GM18519 (cell line): ENCODE measurements around the gene CPNE2.
"Not testable (repeated sequence)": the region's sequence is repeated elsewhere in the genome, so short reads cannot be mapped to it uniquely, and the experiment has no call there.

Experiments
- ATAC-seq: cut with Tn5 transposase; IDR thresholded peaks from one replicate; pipeline ENCODE4 v1.9.1; 2021; ENCODE audit warnings: mild to moderate bottlenecking, moderate library complexity; ENCODE audit not compliant: unreplicated experiment, low FRiP score

Gene CPNE2

DNA sequence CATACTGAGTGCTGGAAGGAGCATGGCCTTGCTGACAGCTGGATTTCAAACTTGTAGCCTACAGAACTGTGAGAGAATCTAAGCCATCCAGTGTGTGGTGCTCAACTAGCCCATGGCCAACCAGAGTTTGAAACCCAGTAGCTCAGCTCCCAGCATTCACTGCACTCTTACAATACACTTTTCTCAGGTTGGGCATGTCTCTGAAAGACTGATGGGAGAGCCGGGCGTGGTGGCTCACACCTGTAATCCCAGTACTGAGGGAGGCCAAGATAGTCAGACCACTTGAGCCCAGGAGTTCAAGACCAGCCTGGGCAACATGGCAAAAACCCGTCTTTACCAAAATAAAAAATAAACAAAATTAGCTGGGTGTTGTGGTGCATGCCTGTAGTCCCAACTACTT, 3.8 kb downstream of the CPNE2 start:
- no peak for ATAC-seq

DNA sequence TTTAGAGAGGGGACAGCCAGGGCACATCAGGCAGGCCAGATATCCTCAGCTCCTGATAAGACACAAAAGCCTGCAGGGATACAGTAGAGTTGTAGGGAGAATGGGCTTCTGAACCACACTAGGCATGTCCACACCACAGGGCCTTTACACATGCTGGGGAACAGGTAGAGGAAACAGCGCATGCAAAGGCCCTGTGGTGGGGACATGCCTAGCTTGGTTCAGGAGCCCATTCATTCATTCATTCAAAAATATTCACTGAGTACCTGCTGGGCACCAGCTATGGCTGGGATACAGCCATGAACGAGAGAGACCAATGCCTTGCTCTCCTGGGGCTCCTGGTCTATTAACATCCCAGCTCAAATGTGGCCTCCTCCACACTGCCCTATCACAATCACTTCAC, 4.4 kb downstream of the CPNE2 start:
- ATAC-seq, result no peak

DNA sequence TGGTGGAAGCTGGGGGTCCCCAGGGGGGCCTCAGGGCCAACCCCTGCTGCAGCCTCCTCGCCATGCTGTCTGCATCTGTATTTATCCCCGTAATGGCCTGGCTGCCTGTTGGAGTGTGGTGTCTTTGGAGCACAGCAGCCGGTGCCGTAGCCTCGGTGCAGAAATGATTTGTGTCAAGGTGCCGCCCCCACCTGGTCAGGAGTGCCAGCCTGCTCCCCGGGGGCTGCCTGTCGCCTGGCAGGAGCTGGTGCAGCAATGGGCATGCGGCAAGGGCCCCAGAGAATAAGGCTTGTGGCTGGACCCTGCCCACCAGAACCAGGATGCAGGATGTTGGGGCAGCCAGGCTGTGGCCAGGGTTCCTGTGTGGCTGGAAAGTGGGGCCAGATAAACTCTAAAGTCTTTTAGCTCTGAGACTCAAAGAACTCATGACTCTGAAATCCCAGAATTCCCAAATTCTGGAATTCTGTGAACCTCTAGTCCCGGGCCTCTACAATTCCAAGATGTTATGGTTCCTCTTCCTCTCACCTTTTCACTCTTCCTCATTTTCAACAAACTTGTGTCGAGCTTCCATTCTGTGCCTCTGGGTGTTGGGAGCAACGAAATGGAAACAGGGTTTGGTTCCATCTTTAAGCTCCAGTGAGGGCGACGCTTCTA, 5.9 kb downstream of the CPNE2 start:
- no peak for ATAC-seq

DNA sequence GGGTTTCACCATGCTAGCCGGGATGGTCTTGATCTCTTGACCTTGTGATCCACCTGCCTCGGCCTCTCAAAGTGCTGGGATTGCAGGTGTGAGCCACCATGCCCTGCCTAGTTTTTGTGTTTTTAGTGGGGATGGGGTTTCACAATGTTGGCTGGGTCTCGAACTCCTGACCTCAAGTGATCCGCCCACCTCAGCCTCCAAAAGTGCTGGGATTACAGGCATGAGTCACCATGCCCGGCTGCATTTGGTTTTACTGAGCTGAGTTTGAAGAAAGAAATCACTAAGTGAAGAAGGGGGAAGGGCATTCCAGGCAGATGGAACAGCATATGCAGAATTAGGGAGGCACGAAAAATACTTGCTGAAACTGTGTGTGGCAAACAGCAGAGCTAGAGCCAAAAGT, 7.6 kb downstream of the CPNE2 start:
- ATAC-seq, result not testable (repeated sequence)

DNA sequence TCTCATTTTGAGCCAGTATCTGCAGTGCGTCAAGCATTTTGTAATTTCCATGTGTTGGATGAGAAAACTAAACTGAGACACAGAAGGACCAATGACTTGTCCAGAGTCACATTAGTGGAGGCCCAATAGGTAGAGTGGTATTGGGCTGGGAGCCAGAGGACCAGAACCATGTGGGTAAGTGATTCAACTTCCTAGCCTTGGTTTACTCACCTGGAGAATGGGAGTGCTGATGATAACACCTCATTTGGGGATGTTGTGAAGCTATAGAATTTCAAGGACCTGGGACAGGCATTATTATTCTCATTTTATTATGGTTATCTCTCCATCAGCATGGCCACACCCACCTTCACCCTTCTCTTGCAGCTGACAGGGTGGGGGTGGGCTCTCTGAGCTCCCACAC, 8.1 kb downstream of the CPNE2 start:
- no peak for ATAC-seq

DNA sequence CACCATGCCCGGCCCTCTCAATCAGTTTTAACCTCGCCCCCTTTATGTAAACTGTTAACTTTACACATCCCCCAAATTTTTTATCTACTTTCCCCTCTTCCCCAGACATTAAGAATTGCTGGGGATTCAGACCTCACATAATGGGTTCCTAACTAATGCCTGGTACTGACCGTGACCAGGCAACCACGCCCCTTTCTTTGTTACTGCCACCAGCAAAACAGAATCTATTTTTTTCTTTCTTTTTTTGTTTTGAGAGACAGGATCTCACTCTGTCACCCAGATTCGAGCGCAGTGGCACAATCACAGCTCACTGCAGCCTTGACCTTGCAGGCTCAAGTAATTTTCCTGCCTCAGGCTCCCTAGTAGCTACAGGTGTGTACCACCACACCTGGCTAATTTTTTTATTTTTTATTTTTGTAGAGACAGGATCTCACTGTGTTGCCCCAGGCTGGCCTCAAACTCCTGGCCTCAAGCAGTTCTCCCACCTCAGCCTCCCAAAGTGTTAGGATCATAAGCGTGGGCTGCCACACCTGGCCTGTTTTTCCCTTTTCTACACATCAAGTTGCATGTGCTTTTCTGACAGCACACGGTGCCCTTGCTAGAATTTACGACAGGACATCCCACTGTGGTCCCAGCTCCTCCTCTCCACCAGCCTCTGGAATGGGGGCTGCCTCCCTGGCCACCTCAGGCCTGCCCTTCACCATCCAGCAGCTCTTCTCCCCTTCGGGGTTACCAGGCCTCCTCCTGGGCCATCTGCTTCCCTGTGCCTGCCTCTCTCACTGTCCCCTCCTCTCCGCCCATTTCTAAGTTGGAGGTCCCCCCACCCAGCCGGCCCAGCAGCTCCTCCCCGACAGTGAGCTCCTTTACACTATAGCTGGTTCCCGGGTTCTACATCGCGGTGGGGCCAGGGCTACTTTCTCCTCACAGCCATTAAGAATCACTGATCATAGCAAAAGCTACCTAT, 10.8 kb downstream of the CPNE2 start:
- ATAC-seq, result no peak

DNA sequence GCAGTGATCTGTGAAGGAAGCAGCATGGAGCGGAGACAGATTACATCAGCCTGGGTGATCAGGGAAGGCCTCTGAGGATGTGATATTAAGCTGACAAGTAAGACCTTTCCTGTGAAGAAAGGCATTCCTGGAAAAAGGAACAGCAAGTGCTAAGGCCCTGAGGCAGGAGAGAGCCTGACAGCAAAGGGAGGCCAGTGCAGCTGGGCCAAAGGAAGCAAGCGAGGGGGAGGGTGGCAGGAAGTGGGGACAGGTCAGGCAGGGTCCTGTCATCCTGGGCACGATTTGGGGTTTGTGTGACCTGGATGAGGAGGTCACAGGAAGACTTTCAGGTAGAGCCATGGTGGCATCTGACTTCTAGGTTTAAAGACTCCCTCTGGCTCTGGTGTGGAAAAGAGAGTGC, 12.3 kb downstream of the CPNE2 start:
- ATAC-seq, result no peak

DNA sequence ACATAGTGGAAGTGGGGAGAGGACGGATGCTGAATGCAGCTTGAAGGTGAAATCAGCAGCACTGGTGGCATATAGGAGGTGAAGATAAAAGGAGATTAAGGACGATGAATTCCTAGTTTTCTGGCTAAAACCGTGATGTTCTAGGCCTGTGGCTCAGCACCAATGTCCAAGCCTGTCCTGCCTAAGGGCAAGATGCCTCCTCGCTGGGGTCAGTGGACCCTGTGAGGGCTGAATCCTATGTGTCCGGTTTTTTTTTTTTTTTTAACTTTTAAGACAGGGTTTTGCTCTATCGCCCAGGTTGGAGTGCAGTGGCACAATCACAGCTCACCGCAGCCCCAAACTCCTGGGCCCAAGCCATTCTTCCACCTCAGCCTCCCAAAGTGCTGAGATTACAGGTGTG, 12.8 kb downstream of the CPNE2 start:
- no peak for ATAC-seq

DNA sequence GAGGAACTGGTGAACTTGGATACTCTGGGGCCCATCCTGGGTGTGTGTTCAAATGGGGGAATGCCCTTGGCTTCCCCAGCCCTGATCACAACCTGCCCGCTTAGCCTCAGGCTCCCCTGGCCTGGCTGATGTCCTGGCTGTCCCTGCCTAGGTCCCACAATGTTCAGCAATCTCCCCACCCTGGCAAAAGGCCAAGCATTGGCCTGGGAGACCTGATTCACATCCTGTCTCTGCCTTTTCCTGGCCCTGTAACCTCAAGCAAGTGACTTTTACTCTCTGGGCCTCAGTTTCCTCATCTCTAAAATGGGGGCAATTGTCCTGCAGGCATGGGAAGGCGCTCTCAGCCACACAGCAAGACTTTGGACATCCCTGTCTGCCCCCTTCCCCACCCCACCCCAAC, 14.4 kb downstream of the CPNE2 start:
- ATAC-seq, result no peak

DNA sequence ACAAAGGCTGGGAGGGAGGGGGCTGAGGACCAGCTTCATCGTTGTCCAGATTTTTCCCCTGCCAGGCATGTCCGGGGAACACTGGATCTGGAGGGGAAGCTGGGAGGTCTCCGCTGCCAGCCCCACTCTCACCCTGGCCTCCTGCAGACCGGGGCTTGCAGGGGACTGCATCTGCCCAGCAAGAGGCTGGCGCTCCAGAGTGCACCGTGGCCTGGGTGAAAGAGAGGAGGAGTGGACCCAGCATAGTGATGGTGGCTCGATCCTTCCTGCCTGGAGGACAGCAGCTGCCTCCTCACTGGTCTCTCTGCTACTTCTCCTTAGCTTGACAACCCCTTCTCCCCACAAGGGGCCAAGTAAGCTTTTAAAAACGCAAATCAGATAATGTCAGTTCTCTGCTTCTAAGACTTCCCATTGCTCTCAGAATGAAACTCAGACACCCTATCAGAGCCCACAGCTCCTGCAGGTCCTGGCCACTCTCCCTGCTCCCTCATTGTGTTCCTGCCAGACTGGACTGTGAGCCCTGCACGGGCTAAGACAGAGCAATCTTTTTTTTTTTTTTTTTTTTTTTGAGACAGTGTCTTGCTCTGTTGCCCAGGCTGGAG, 15.0 kb downstream of the CPNE2 start:
- no peak for ATAC-seq

DNA sequence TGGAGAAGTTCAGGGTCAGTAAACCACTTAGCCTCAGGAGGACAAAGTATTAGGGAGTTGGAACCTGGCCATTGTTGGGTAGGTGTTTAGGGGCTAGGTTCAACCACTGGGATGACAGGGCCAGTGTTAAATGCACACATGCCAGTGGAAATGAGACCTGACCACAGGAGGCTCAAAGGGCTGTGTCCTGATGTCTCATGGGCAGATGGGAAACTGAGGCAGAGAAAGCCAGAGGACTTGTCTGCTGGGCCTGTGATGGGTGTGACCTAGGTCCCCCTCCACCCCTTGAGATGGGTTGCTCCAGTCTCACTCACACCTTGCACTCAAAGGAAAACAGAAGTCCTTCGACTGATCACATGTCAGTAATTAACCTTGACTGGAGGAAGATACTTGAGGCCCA, 16.0 kb downstream of the CPNE2 start:
- no peak for ATAC-seq

DNA sequence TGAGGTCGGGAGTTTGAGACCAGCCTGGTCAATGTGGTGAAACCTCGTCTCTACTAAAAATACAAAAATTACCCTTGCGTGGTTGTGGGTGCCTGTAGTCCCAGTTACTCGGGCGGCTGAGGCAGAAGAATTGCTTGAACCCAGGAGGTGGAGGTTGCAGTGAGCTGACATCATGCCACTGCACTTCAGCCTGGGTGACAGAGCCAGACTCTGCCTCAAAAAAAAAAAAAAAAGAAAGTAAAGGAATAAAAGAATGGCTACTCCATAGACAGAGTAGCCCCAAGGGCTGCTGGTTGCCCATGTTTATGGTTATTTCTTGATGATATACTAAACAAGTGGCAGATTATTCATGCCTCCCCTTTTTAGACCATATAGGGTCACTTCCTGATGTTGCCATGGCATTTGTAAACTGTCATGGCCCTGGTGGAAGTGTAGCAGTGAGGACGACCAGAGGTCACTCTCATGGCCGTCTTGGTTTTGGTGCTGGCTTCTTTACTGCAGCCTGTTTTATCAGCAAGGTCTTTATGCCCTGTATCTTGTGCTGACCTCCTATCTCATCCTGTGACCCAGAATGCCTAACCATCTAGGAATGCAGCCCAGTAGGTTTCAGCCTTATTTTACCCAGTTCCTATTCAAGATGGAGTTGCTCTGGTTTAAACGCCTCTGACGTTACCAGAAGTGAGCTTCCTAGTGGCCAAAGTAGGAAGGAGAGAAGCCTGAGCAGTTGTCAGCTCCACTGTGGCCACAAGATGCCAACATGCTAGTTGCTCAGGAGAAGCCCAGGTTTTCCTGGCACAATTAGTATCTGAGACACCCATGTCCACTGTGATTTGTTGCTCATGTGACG, 17.1 kb downstream of the CPNE2 start:
- not testable (repeated sequence) for ATAC-seq

DNA sequence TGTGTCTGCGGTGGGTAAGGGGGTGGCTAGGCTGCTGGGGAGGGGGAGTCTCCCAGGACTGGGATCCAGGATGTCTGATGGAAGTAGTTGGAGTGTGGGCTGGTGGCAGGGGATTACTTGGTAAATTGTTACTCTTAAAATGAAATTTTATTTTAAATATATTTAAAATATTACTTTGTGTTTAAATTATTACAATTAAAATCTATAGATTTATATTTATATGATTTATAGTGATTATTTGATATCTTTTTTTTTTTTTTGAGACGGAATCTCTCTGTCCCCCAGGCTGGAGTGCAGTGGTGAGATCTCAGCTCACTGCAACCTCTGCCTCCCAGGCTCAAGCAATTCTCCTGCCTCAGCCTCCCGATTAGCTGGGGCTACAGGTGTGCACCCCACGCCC, 18.6 kb downstream of the CPNE2 start:
- no peak for ATAC-seq

DNA sequence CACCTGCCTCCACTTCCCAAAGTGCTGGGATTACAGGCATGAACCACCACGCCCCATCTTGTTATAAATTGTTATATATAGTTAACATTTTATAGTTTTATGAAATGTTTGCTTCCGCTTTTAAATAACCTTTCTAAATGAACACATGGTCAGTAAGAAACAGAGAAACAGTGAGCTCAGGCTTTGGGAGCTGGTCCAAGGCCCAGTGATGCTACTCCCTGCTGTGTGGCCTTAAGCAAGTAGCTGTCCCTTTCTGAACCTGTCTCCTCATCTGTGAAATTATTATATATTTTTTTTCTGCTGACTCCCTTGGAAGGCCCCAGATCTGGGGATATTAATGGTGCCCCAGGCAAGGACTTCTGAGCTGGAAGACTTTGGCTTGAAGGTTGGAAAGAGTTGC, 19.0 kb downstream of the CPNE2 start:
- ATAC-seq, result no peak

DNA sequence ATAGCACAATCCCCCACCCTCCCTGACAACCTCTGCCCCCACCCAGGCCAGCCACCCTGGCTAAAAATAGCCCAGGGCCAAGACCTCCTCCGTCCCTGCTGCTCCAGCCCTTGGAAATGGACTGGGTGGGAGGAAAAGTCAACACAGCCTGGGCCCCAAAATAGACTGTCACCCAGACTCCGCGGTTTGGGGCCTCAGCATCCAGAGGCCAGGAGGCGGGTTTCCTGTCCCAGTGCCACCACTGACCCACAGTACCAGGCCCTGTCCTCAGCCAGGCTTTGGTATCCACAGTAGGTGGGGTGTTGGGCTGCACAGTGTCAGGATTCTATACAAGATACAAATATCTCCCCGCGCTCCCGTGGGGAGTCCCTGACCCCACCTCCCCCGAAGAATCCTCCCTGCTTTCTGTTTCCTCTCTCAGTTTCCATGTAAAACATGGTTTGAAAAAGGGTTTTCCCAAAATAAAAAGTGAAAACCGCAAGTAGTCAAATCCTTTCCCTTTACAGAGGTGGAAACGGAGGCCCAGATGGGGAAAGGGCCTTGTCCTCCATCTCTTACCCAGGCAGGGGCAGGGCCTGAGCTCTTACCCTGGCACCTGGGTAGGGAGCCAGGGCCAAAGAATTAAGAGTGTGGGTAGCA, 20.1 kb downstream of the CPNE2 start:
- no peak for ATAC-seq

DNA sequence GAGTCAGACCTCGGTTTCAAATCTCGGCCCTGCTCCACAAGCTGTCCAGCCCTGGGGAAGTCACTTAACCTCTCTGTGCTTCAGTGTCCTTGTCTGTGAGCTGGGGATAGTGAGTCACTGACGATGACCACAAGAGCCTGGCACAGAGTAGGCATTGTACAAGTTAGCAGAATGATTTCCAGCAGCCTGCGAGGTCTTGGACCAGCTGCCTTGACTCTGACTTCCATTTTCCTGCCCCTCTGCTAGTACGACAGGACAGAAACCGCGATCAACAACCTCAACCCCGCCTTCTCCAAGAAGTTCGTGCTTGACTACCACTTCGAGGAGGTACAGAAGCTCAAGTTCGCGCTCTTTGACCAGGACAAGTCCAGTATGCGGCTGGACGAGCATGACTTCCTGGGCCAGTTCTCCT, 20.7 kb downstream of the CPNE2 start:
- no peak for ATAC-seq

DNA sequence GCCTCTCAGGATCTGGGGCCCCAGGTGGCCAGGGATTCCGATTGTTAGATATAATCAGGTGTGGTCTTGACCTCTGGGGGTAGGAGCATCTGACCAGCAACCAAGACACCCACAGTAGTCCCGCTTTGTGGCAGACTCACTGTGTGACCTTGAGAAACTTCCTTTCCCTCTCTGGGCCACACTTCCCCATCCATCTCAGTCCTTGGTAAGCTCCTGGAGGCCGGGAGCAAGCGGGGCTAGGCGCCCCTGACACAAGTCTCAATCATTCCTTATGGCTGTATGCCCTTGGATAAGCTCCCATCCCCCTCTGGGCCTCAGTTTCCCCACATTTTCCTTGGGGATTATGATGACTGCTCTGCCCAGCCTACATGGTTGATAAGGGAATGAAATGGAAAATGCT, 21.3 kb downstream of the CPNE2 start:
- ATAC-seq, result no peak

DNA sequence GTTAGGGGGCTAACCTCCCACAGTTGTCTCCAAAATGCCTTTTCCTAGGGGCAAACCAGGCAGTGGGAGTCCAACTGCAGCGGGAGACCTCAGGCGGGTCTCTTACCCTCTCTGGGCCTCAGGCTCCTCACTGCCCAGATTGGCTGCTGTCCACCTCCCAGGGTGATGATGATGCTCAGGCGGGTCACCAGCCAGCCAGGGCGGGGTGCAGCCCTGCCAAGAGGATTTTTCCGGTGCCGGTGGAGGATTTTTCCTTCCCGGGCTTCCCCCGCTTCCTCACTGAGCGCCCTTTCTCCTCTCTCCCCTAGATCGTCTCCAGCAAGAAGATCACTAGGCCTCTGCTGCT, 22.8 kb downstream of the CPNE2 start:
- ATAC-seq, result no peak

DNA sequence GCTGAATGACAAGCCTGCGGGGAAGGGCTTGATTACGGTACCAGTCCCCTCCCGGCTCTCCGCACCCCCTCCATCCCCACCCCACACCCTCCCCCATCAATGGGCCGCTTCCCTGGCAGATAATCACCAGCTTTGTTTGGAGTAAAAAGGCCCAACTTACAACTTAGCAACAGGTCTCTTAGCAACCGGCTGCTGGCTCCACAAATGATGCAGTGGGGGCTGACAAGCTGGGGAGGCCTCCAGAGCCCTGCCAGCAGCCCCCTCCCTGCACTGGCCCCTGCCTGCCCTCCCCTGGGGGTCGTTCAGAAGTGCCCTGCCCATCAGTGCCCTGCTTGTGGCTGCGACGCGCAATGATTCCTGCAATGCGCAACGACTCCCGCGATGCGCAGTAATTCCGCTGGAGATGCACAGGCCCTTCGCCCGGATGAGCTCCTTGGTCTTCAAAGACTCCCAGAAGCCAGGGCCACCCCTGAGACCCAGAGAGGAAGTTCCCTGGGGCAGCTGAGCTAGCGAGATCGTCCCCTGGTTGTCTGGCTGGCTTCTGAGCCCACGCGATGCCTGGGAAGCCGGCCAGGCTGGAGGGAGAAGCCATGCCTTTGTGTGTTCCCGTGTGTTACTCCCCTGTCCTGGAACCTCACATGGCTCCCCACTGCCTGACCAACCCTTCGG, 23.3 kb downstream of the CPNE2 start:
- ATAC-seq, result no peak
